ENCODE data around the gene LRRC74B.
"Not testable (repeated sequence)": the region's sequence is repeated elsewhere in the genome, so short reads cannot be mapped to it uniquely, and the experiment has no call there.

Gene LRRC74B

DNA sequence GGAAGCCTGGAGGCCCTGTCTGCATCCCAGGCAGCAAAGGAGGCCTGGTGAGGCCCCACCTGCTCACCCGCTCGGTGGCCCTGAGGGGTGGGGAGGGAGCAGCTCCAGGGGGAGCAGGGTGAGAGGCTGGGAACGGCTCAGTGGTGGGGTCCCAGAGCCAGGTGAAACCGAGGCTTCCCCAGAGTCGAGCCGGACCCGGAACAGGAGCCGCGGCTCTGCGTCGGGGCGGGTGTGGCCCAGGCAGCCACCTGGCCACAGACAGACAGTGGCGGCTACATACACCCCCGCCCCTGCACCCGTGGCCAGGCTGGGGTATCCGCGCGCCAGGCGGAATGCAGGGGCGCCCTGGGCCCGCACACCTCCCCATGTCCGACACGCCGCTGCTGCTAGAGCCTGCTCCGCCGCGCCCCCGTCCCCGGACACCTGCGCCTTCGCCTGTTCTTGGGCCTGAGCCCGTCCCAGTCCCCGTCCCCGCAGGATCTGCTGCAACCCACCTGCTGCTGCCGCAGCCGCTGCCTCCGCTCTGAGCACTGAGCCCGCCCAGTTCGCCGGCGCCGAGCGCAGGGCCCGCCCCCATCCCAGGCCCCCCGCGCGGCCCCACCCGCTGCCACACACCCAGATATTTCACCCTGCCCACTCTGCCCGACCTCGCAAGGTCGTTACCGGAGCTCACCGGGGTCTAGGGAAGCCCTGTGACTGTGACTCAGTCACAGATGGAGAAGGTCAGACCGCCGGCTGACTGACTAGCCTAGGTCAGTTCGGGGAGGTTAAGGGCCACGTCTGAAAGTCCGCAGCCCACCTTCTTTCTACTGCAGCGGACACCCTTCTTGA is 13.5 kb upstream of the LRRC74B start, which contains the start of gene SLC7A4:
SLC7A4 (minus strand) TSS at position 525 of the 831 bp plus-strand sequence. CDS start 749 bp downstream, outside the sequence.
- peak; percentile 58 for DNase-seq

DNA sequence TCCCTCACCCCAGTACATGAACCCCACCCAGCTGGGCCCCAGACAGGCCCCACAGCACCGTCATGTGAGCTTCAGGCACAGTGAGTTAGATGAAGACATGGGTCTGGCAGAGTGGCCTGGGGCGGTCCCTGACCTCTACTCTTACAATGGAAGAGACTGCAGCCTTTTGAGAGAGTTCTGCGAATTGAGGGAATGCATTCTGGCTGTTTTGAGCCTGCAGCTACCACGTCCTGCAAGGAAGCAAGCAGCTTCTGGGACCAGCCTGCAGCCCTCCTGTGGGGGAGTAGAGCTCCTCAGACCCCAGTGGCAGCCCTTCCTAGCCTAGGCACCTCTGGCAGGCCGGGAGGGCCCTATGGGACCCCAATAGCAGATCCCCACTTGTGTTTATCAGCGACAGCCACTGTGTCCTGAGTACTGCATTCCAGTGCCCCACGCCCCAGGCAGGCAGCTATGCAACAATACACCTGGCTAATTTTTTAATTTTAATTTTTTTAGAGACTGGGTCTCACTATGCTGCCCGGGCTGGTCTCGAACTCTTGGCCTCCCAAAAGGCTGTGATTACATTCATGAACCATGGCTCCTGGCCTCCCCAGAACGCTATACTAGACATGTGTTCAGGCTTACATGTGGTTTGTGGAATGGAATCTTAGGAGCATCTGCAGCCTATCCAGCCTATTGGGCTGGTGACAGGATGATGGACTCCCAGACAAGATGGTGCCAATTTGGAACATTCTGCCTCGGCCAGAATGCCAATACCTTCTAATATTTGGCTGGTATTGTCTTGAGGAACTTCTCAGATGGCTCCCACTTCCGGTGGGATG is 12.7 kb upstream of the LRRC74B start:
- DNase-seq: no peak

DNA sequence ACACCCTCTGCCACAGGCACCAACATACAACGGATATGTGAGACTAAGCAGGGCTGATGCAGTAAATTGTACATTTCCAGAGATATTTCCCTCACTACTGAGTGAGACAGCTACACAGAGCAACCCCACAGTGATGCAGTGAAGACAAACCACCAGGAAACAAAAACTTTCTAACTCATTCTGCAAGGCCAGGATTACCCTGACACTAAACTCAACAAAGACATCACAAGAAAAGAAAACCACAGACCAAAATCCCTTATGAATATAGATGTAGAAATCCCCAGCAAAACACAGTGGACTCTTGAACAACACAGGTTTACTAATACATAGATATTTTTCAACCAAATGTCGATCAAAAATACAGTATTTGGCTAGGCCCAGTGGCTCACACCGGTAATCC is 11.9 kb upstream of the LRRC74B start:
- DNase-seq: no peak

DNA sequence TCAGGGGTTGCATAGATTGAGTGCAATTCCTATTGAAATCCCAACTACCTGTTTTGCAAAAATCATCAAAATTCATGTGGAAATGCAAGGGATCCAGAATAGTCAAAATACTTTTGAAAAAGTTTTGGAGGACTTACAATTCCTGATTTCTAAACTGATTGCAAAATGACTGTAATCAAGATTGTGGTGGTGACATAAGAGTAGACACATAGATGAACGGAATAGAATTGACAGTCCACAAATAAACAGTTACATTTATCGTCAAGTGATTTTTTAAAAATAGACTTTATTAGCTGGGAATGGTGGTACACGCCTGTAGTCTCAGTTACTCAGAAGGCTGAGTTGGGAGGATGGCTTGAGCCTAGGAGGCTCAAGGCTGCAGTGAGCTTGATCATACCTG is 10.8 kb upstream of the LRRC74B start:
- DNase-seq: no peak

DNA sequence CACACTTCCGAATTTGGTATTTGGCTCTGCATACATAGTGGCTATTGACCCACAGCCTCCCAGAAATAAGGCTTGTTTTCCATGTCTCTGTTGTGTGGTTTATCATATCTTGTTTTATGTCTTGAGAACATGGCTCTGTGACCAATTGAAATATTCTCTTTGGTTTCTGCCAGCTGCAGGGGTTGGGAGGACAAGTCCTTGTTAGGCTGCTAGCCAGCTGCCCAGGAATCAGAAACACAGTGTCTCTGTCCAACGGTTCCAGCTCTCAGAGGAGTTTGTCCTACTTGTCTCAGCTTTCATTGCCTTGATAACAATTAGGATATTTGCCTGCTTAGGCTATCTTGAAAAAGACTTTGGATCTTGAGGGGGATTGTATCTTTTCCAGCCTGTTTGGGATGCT is 7.3 kb upstream of the LRRC74B start:
- DNase-seq: no peak

DNA sequence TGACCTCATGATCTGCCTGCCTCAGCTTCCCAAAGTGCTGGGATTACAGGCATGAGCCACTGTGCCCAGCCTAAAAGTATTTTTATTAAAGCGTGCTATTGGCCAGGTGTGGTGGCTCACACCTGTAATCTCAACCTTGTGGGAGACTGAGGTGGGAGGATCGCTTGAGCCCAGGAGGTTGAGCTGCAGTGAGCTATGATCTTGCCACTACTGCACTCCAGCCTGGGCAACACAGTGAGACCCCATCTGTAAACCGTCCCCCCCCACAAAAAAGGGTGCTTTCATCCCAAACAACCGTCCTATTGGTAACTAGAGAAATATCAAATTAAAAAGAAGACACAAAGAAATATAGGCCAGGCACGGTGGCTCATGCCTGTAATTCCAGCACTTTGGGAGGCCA is 6.6 kb upstream of the LRRC74B start:
- not testable (repeated sequence) for DNase-seq

DNA sequence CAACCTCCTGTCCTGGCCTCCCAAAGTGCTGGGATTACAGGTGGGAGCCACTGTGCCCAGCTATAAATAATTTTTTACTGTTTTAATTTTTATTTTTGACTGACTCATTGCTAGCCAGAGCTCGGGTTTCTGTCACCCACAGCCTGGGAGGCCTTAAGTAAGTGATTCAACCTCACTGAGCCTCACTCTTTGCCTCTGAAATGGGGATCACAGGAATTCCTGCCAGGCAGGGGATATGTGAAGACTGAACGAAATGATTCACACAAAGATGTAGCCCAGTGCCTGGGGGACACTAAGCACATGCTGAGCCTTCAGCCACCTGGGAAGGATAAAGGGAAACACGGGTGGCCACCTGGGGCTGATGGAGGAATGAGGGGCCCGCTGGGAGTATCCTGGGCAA is 3.8 kb upstream of the LRRC74B start:
- no peak for DNase-seq

DNA sequence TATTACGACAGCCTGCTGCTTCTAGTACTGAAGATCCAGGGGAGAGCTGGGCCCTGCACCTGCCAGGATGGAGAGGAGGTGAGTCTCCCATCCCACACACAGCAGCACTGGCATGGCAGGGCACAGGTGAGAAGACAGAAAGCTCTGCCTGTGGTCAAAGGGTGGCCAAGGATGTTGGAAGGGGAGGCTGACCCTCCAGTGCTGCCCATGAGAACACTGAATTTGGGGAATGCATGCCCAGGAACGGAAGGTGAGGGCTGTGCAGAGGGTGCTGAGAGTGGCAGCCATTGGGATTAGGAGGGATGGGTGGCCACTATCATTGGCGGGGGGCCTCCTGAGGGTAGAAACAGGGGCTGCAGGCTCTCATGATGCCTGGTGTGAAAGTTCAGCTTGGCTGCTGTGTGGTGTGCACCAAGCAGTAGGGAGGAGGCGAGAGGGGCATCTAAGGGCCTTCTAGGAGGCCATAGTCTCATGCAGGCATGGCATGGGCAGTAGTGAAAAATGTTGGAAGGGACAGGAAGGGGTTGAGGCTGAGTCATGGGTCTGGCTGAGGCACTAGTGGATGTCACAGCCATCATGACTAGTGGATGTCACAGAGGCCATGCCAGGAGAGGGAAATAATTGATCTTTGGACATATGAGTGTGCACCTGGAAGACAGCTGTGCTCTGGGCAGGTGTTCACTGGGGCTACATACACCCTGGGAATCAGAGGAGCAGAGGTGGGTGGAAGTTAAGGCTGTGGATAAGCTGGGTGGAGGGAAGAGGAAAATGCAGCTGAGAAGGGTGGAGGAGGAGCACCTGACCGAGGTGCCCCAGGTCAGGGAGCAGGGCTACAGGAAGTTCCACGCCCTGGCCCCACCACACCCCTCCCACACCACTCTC is 2.5 kb upstream of the LRRC74B start:
- no peak for DNase-seq

DNA sequence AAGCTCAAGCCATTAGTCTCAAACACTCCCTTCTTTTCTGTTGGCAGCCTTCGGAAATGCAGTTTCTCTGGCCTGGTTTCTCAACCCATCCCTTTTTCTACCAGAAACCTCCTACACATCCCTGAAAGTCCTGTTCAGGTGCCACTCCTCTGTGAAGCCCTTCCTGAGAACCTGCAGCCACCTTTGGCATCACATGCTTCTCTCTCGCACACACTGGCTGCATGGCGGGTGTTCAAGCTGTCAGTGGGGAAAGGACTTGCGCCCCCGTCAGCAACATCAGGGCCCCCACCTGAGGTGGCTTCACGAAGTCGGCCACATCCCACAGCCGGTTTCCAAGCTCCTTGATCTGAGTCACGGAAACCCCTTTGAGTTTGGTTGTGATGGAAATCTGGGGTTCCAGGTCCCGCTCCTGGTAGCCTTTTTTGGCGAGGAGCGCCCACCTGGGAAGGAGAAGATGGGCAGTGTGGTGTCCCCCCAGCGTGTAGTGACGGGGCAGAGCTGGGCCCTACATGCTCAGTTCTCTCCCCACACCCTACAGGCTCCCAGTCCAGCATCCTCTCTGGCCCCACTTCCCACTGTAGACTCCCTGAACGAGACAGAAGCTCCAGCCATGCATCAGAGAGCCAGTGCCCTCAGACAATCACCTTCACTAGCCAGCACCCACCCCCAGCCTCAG is 1.7 kb upstream of the LRRC74B start:
- DNase-seq: no peak

DNA sequence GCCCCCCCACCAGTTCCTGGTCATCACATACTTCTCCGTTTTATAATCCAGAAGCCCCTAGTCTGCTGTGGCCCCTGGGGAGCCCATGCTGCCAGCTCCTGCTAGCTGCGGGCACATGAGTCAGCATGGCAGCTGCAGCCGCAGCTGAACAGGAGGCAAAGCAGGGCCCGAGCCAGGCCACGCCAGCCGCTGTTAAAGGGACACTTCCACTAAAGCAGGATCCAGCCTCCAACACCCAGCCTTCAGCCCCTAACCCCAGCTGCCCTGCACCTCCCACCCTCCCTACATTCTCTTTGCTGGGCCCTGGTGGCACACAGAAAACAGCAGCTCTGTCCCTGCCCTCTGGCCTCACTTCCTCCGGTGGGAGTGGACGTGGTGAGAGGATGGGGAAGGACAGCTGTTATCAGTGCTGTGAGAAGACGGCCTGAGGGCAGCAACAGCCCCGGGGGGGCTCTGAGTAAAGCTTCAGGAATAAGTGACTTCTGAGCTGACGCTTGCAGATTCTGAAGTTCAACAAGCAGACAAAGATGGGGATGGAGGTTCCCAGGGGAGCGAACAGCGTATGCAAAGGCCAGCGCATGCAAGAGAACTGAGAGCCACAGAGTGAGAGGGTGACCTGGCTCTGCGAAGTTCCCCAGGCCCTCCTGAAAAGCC is 688 bp upstream of the LRRC74B start:
- DNase-seq: peak; percentile 73

DNA sequence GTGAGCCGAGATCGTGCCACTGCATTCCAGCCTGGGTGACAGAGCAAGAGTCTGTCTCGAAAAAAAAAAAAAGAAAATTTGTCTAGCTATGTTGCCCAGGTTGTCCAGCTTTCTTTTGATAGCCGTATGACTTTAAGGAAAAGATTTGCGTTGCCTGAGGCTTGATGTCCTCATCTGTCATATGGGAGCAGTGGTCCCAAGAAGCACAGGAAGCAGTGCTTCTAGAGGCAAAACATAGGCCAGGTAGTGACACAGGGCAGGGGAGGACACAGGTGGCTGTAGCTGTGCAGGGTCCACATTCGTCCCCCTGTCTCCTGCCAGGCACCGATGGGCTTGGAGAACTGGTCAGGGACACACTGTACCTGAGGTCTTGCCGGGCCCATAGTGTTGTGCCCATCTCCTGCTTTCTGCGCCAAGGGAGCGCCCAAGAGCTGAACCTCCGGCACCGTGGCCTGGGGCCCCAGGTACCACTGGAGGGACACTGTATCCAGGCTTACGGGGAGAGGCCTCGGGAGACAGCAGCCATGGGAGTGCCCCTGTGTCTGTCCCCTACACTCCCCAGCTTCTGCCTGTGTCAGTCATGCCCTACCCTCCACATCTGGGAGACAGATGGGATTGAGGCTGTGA is 1.4 kb downstream of the LRRC74B start:
- DNase-seq: no peak

DNA sequence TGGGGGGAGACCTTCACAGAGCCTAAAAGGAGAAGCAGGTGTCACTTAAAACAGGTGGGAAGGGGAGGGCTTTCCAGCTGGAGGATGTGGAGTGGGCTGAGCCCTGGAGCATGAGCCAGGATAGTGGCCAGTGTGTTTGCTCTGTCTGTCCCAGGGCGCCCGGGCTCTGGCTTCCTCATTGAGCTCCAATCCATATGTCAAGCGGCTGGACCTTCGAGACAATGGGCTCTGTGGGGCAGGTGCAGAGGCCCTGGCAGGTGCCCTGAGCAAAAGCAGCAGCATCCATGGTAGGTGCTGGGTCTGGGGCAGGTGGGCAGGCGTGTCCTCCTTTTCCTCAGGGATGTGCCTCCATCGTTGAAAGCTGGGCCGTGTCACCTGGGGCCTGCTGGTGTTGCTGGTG is 2.0 kb downstream of the LRRC74B start:
- DNase-seq: no peak

DNA sequence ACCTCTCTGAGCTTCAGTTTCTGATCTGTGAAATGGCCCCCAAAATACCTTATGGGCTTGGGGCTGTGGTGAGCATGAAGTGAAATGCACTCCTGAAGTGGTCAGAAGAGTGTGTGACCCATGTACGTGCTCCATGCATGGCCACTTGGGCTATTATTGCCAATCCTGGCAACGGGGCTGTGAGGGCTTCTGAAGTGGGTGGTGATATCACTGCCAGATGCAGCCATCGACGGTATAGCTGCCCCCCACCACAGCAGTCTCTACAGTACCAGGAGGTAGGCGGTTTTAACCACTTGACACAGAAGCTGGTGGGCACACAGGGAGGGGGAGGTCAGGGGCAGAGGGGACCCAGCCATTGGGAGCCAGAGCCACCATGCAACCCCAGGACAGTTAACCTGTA is 2.7 kb downstream of the LRRC74B start:
- DNase-seq: not testable (repeated sequence)

DNA sequence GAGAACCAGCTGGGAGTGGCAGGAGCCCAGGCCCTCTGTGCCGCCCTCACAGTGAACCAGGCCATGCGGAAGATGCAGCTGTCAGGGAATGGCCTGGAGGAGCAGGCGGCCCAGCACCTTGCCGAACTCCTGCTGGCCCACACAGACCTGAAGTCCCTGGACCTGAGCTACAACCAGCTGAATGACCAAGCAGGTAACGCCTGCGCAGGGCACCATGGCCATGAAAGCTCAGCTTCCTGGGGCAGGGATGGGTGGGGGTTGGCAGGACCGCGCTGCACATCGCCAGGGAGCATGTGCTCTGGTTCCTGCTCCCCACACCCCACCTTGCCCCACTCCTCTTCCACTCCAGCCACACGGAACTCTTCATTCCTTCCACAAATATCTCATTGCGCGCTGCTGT is 3.2 kb downstream of the LRRC74B start:
- DNase-seq: not testable (repeated sequence)

DNA sequence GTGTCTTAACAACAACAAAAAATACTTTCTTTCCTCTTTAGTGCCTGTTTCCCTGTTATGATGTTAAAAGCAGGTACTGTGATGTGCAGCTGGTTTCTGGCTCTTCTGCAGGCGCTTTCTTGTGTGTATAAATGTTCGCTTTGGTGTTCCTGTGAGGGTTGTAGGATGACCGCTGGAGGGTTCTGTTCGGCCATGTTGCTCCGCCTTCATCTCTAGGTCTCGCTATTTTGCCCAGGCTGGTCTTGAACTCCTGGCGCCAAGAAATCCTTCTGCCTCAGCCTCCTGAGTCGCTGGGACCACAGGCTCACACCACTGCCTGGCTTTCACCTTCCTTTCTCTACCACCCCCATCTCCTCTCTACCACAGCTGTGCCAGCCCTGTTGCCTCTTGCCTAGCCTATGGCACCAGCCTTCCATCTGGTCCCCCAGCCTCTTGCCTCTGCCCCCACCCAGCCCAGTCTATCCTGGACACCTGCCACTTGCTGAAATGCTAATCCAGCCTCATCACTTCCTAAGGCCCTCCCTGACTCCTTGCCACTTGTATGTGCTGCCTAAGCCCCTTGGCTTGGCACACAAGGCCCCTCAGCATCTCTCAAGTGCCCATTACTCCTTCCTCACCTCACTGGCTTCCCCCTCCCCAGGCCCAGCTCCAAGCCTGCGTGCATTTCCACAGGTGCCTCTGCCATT is 5.5 kb downstream of the LRRC74B start:
- peak; percentile 88 for DNase-seq

DNA sequence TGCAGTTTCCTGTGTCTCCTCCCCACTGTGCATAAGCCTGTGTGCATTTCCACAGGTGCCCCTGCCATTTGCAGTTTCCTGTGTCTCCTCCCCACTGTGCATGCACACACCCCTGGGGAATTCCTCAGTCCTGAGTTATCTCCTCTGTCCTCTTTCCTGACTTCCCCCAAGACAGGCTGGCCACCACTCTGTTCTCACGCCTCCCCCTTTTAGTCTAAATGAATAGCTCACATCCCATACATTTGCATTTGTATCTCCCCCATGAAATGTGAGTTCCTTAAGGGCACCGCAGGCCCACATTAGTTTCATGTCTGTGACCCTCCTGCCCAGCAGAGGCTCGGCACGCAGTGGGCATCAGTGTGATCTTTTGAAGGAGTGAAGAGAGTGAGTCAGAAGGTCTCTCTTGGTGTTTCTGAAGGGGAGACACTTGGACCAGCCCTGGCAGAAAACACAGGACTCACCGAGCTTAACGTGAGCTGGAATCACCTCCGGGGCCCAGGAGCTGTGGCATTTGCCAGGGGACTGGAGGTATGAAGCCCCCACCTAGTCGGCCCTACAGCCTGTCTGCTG is 6.2 kb downstream of the LRRC74B start:
- DNase-seq: no peak

DNA sequence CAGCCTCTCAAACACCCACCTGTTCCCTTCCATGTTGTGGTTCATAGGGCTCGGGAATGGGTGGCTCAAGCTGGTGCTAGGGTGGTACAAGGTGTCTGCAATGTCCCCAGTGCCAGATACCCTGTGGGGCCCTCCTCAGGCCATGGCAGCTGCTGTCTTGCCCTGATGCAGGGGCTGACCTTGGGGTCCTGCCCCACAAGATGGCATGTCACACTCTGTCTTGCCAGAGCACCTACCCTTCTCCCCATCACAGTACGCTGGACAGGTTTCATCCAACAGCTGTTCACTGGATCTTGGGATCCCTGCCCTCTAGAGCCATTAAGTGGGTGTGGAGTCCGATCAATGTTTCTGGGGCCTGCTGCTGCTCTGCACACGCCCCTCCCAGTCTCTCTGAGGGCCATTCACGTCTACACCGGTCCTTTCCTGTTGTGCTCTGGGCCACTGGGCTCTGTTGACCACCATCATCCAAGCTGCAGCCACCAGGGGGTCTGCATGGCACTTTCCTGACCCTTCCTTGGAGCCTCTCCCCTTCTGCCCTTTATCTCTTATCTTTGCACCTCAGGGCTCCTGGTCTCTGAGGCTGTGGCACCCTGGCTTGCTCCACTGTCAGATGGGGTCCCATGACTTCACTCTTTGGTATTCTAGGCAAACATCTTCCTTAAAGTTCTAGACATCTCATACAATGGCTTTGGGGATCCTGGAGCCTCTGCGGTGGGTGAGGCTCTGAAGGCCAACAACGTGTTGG is 7.1 kb downstream of the LRRC74B start:
- no peak for DNase-seq

DNA sequence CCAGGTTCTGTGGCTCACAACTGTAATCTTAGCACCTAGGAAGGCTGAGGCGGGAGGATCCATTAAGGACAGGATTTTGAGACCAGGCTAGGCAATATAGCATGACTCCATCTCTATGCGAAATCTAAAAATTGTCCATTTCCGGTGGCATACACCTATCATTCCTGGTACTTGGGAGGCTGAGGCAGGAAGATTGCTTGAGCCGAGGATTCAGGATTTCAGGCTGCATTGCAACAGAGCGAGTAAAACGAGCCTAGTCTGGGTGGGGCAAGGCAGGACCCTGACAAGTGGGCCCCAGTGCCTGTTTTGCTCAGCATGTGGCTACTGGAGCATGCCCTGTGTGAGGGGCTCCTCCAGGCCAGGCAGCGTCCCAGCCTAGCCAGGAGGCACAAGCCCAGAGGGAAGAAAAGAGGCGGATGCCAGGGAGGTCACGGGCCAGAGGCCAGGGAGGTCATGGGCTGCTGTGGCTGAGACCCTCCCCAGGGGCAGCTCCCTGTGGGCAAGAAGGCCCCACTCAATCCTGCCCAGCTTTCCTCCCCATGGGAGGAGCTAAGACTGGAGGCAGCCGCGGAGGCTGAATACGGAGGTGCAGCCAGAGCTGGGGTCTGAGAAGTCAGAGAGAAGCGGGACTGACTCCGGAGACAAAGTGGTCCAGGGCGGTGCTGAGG is 8.4 kb downstream of the LRRC74B start:
- no peak for DNase-seq

Measured in NCI-H2171 treated with DMSO at 0.1 percent for 48 hours (cell line).